Hepatocyte (in vitro differentiated cells): ENCODE results near the gene DOLPP1. TPM values are rescaled to one million over a fixed set of nuclear protein-coding genes. Genes with fewer than 3 reads are reported as not detected.

ENCODE experiments used
- DNase-seq: peaks from one replicate; pipeline ENCODE4 v3.0.0-alpha.2; 2016; ENCODE audit warnings: low spot score
- H2AFZ ChIP-seq: fragments of 200-600 bp; sonication (generic); 2 replicates; pipeline ENCODE4 v1.6.0; 2016; ENCODE audit warnings: antibody characterized with exemption, mild to moderate bottlenecking
- H3K27ac ChIP-seq: fragments of 200-600 bp; sonication (generic); 2 replicates; pipeline ENCODE4 v1.5.1; 2016; ENCODE audit warnings: mild to moderate bottlenecking
- H3K27me3 ChIP-seq: fragments of 200-600 bp; sonication (generic); 2 replicates; pipeline ENCODE4 v1.6.1; 2016
- H3K36me3 ChIP-seq: fragments of 200-600 bp; sonication (generic); replicated peaks from 2 replicates; pipeline ENCODE4 v1.5.1; 2016; ENCODE audit warnings: low read depth; ENCODE audit not compliant: insufficient read depth
- H3K4me1 ChIP-seq: fragments of 200-600 bp; sonication (generic); 2 replicates; pipeline ENCODE4 v1.5.1; 2016; ENCODE audit warnings: mild to moderate bottlenecking, moderate library complexity; ENCODE audit not compliant: insufficient read depth
- H3K4me2 ChIP-seq: fragments of 200-600 bp; sonication (generic); 2 replicates; pipeline ENCODE4 v1.6.0; 2016
- H3K4me3 ChIP-seq: fragments of 200-600 bp; sonication (generic); 2 replicates; pipeline ENCODE4 v1.5.1; 2016; ENCODE audit warnings: mild to moderate bottlenecking
- H3K79me2 ChIP-seq: fragments of 200-600 bp; sonication (generic); 2 replicates; pipeline ENCODE4 v1.6.0; 2017; ENCODE audit warnings: mild to moderate bottlenecking
- H3K9me2 ChIP-seq: fragments of 200-600 bp; sonication (generic); replicated peaks from 2 replicates; pipeline ENCODE4 v1.6.0; 2017; ENCODE audit warnings: mild to moderate bottlenecking; ENCODE audit not compliant: insufficient read depth
- H3K9me3 ChIP-seq: fragments of 200-600 bp; sonication (generic); 2 replicates; pipeline ENCODE4 v1.5.1; 2016; ENCODE audit warnings: low read depth, mild to moderate bottlenecking
- H4K20me1 ChIP-seq: fragments of 200-600 bp; sonication (generic); 2 replicates; pipeline ENCODE4 v1.6.0; 2016; ENCODE audit warnings: mild to moderate bottlenecking; ENCODE audit not compliant: insufficient read depth, poor library complexity, severe bottlenecking
- CTCF ChIP-seq: fragments of 200-600 bp; sonication (generic); IDR thresholded peaks from 2 replicates; pipeline ENCODE4 v1.5.1; 2016; ENCODE audit warnings: antibody characterized with exemption, mild to moderate bottlenecking; ENCODE audit not compliant: poor library complexity
- EZH2 ChIP-seq: fragments of 200-600 bp; sonication (generic); IDR thresholded peaks from 2 replicates; pipeline ENCODE4 v1.6.1; 2016; ENCODE audit warnings: antibody characterized with exemption, mild to moderate bottlenecking, borderline replicate concordance
- EZH2phosphoT487 ChIP-seq: fragments of 200-600 bp; sonication (generic); IDR thresholded peaks from one replicate; pipeline ENCODE4 v1.6.1; 2018; ENCODE audit warnings: antibody characterized with exemption, mild to moderate bottlenecking, low read depth, moderate library complexity; ENCODE audit not compliant: unreplicated experiment, severe bottlenecking
- WGBS: methylation state at CpG from one replicate; pipeline ENCODE4 v1.1.6; 2016; ENCODE audit warnings: low lambda C conversion rate; ENCODE audit errors: missing lambda C conversion rate; 5-methylcytosine and 5-hydroxymethylcytosine counted together
- polyA plus RNA-seq: library from polyadenylated mRNA; unstranded; fragments of >200 nt; fragmentation: Nextera tagmentation; extraction: Ambion mirVana; gene quantifications from 2 replicates; pipeline ENCODE4 v1.2.1, GENCODE V29; 2016
- total RNA-seq: library from RNA; depleted of rRNA; stranded (reverse); fragments of >200 nt; gene quantifications from 2 replicates; pipeline ENCODE4 v1.2.3, GENCODE V29; 2014

DOLPP1 gene
- total and polyA plus RNA-seq, 2 experiments from 2014 or later, result 16.2 to 20.6 TPM

GRCh38 chr9:129071526-129072126 is 9.3 kb upstream of the DOLPP1 start:
- H4K20me1 ChIP-seq, result no peaks in the 10 kb centered on the region
- no peaks in the 10 kb centered on the region for H3K79me2 ChIP-seq
- no peak for DNase-seq
- WGBS, result 73% methylated on average over 10 of the region's 10 CpGs
- H3K27ac ChIP-seq, result no peak overlapping the region
- H3K36me3 ChIP-seq, result no peaks in the 10 kb centered on the region
- no peak overlapping the region for H3K4me2 ChIP-seq
- no peaks in the 10 kb centered on the region for H3K9me2 ChIP-seq
- TF ChIP-seq CTCF, result no peak
- no peak for TF ChIP-seq EZH2
- no peak for TF ChIP-seq EZH2phosphoT487
- H3K9me3 ChIP-seq, result no peaks in the 10 kb centered on the region
- H3K4me1 ChIP-seq, result no peaks in the 10 kb centered on the region
- no peak overlapping the region for H2AFZ ChIP-seq
- no peaks in the 10 kb centered on the region for H3K27me3 ChIP-seq
- H3K4me3 ChIP-seq, result no peak overlapping the region

GRCh38 chr9:129072171-129072570 is 8.7 kb upstream of the DOLPP1 start:
- H3K79me2 ChIP-seq, result no peaks in the 10 kb centered on the region
- no peak for DNase-seq
- TF ChIP-seq EZH2phosphoT487 (no peak), EZH2 (no peak), CTCF (no peak)
- no peaks in the 10 kb centered on the region for H3K27me3 ChIP-seq
- 80% methylated on average over 8 of the region's 9 CpGs for WGBS
- no peak overlapping the region for H2AFZ ChIP-seq
- H3K9me2 ChIP-seq, result no peaks in the 10 kb centered on the region
- H3K4me3 ChIP-seq, result no peak overlapping the region
- no peaks in the 10 kb centered on the region for H3K9me3 ChIP-seq
- H4K20me1 ChIP-seq, result no peaks in the 10 kb centered on the region
- no peak overlapping the region for H3K27ac ChIP-seq
- H3K36me3 ChIP-seq, result no peaks in the 10 kb centered on the region
- H3K4me1 ChIP-seq, result no peaks in the 10 kb centered on the region
- H3K4me2 ChIP-seq, result no peak overlapping the region

GRCh38 chr9:129073404-129073803 is 7.5 kb upstream of the DOLPP1 start:
- Histone ChIP-seq H3K4me2 (no peak overlapping the region), H3K4me3 (no peak overlapping the region), H3K79me2 (no peaks in the 10 kb centered on the region), H3K9me3 (no peaks in the 10 kb centered on the region), H4K20me1 (no peaks in the 10 kb centered on the region), H3K9me2 (no peaks in the 10 kb centered on the region), H3K4me1 (no peaks in the 10 kb centered on the region), H2AFZ (no peak overlapping the region), H3K36me3 (no peaks in the 10 kb centered on the region), H3K27ac (no peak overlapping the region), H3K27me3 (no peaks in the 10 kb centered on the region)
- no peak for TF ChIP-seq CTCF
- TF ChIP-seq EZH2, result no peak
- TF ChIP-seq EZH2phosphoT487, result no peak
- 94% methylated on average over 8 of the region's 8 CpGs for WGBS
- DNase-seq, result no peak

- no peaks in the 10 kb centered on the region for H3K4me1 ChIP-seq
Measured at GRCh38 chr9:129074106-129074505, 6.8 kb upstream of the DOLPP1 start.

More at GRCh38 chr9:129074106-129074505, 6.8 kb upstream of the DOLPP1 start:
- Histone ChIP-seq H3K4me2 (no peak overlapping the region), H2AFZ (no peak overlapping the region), H3K27me3 (no peaks in the 10 kb centered on the region), H3K27ac (no peak overlapping the region), H3K36me3 (no peaks in the 10 kb centered on the region), H3K9me3 (no peaks in the 10 kb centered on the region), H3K9me2 (no peaks in the 10 kb centered on the region), H3K4me3 (no peak overlapping the region), H3K79me2 (no peaks in the 10 kb centered on the region), H4K20me1 (no peaks in the 10 kb centered on the region)
- TF ChIP-seq CTCF (no peak), EZH2phosphoT487 (no peak), EZH2 (no peak)
- no peak for DNase-seq
- WGBS, result 94% methylated on average over 3 of the region's 3 CpGs
